H1 (cell line): Measurements from ENCODE around the gene TTPAL. TPM values are rescaled to one million over a fixed set of nuclear protein-coding genes. Genes with fewer than 3 reads are reported as not detected.

Experiments
- CTCF ChIA-PET: fragments of 300-600 bp; sonication (Branson Sonifier 250); formaldehyde crosslinking; loops from one replicate; lab custom pipeline; 2021; ENCODE audit not compliant: partially characterized antibody; lab: Charles Lee
- POLR2A ChIA-PET: fragments of 300-600 bp; sonication (Branson Sonifier 250); formaldehyde crosslinking; loops from one replicate; lab custom pipeline; 2021; ENCODE audit warnings: inconsistent platforms; ENCODE audit not compliant: partially characterized antibody; lab: Charles Lee
- DNase-seq, 2 experiments: peaks; one replicate each; pipeline versions ENCODE4 v3.0.0 to v3.0.0-alpha.2; 2010 to 2022; ENCODE audit warnings: low spot score in 2 of 2, low read depth in 1 of 2, mixed read lengths in 1 of 2
- FAIRE-seq: peaks from 2 replicates; lab custom pipeline; 2011; peaks lifted over from hg19 to GRCh38; lab: Jason Lieb, UNC
- H2AFZ ChIP-seq: 2 replicates; pipeline ENCODE4 v1.8.1; 2012; ENCODE audit warnings: low read length, inconsistent platforms
- H2AK5ac ChIP-seq: 2 replicates; pipeline ENCODE4 v1.6.1; 2013; ENCODE audit warnings: low read depth, low read length
- H2BK120ac ChIP-seq: replicated peaks from 2 replicates; pipeline ENCODE3; 2013; ENCODE audit warnings: low read depth, low read length, inconsistent platforms
- H2BK12ac ChIP-seq: 2 replicates; pipeline ENCODE4 v1.6.1; 2013; ENCODE audit warnings: low read depth, low read length
- H2BK15ac ChIP-seq: 2 replicates; pipeline ENCODE4 v1.6.1; 2013; ENCODE audit warnings: low read length
- H2BK20ac ChIP-seq: 2 replicates; pipeline ENCODE4 v1.6.1; 2013; ENCODE audit warnings: low read length
- H2BK5ac ChIP-seq: 2 replicates; pipeline ENCODE4 v1.6.1; 2013; ENCODE audit warnings: low read depth, low read length
- H3K14ac ChIP-seq: 2 replicates; pipeline ENCODE4 v1.6.1; 2013; ENCODE audit warnings: inconsistent platforms; ENCODE audit not compliant: insufficient read length
- H3K18ac ChIP-seq: 2 replicates; pipeline ENCODE4 v1.6.1; 2013; ENCODE audit warnings: low read length; ENCODE audit errors: extremely low read depth
- H3K23ac ChIP-seq: 2 replicates; pipeline ENCODE4 v1.6.1; 2013; ENCODE audit warnings: inconsistent platforms; ENCODE audit not compliant: insufficient read length
- H3K23me2 ChIP-seq: 2 replicates; pipeline ENCODE4 v1.6.1; 2013; ENCODE audit warnings: low read depth, low read length
- H3K27ac ChIP-seq: 2 replicates; pipeline ENCODE4 v1.6.1; 2011; ENCODE audit warnings: low read depth, low read length, inconsistent platforms
- H3K27me3 ChIP-seq, 4 experiments: replicated peaks in 1 of 4; 1 replicate in 1 of 4; 2 replicates in 3 of 4; pipeline versions ENCODE4 v1.6.1 to v1.8.1; 2011 to 2013; ENCODE audit warnings: low read length in 3 of 4, mild to moderate bottlenecking in 3 of 4, inconsistent platforms in 2 of 4, mixed read lengths in 2 of 4, moderate library complexity in 1 of 4; ENCODE audit not compliant: control insufficient read depth in 3 of 4, insufficient read depth in 3 of 4; ENCODE audit errors: extremely low read depth in 1 of 4
- H3K36me3 ChIP-seq, 4 experiments: 2 replicates each; pipeline versions ENCODE4 v1.6.1 to v1.8.1; 2011 to 2013; ENCODE audit warnings: mild to moderate bottlenecking in 4 of 4, low read length in 3 of 4, moderate library complexity in 2 of 4, control low read depth in 1 of 4, inconsistent platforms in 1 of 4; ENCODE audit not compliant: insufficient read depth in 4 of 4, control insufficient read depth in 2 of 4
- H3K4ac ChIP-seq: replicated peaks from 2 replicates; pipeline ENCODE3; 2013; ENCODE audit warnings: low read length, low read depth, mixed read lengths, inconsistent platforms; ENCODE audit not compliant: insufficient read length
- H3K4me1 ChIP-seq, 4 experiments: replicated peaks in 1 of 4; 1 replicate in 1 of 4; 2 replicates in 3 of 4; pipeline versions ENCODE4 v1.6.1 to v1.8.1; 2011 to 2013; ENCODE audit warnings: low read length in 3 of 4, inconsistent platforms in 2 of 4, mixed read lengths in 1 of 4; ENCODE audit not compliant: insufficient read depth in 4 of 4, control insufficient read depth in 3 of 4
- H3K4me2 ChIP-seq, 2 experiments: 2 replicates each; pipeline versions ENCODE4 v1.6.1 to v1.8.1; 2011 to 2013; ENCODE audit warnings: low read depth in 2 of 2, low read length in 2 of 2, control low read depth in 1 of 2, inconsistent platforms in 1 of 2, mild to moderate bottlenecking in 1 of 2; ENCODE audit not compliant: insufficient read depth in 1 of 2
- H3K4me3 ChIP-seq, 4 experiments: fragments of 200-600, 300-600 bp in 1 of 4; sonication (generic), shearing (Covaris generic), sonication (Bioruptor Twin) in 1 of 4; 2 replicates each; pipeline versions ENCODE4 v1.5.1 to v1.8.1; 2011 to 2016; ENCODE audit warnings: low read length in 4 of 4, low read depth in 3 of 4, control low read depth in 2 of 4, inconsistent platforms in 2 of 4, mild to moderate bottlenecking in 2 of 4, mixed read lengths in 1 of 4, moderate library complexity in 1 of 4; ENCODE audit not compliant: insufficient read depth in 2 of 4; ENCODE audit errors: extremely low read depth in 1 of 4
- H3K56ac ChIP-seq: replicated peaks from 2 replicates; pipeline ENCODE3; 2013; ENCODE audit warnings: low read depth, mild to moderate bottlenecking, mixed read lengths, low read length, inconsistent platforms; ENCODE audit not compliant: insufficient read length
- H3K79me1 ChIP-seq: 2 replicates; pipeline ENCODE4 v1.6.1; 2013; ENCODE audit warnings: low read depth, low read length, control low read depth
- H3K79me2 ChIP-seq, 2 experiments: 2 replicates each; pipeline versions ENCODE4 v1.6.1 to v1.8.1; 2012 to 2013; ENCODE audit warnings: low read length in 2 of 2, mild to moderate bottlenecking in 2 of 2, inconsistent platforms in 1 of 2; ENCODE audit not compliant: insufficient read depth in 2 of 2, control insufficient read depth in 1 of 2
- H3K9ac ChIP-seq, 4 experiments: replicated peaks in 1 of 4; 1 replicate in 1 of 4; 2 replicates in 3 of 4; pipeline versions ENCODE4 v1.6.1 to v1.8.1; 2011 to 2013; ENCODE audit warnings: low read depth in 3 of 4, low read length in 3 of 4, control low read depth in 2 of 4, mild to moderate bottlenecking in 2 of 4, moderate library complexity in 2 of 4, inconsistent platforms in 1 of 4; ENCODE audit errors: extremely low read depth in 1 of 4
- H3K9me3 ChIP-seq, 2 experiments: 2 replicates each; pipeline versions ENCODE4 v1.6.1 to v1.8.1; 2012 to 2013; ENCODE audit warnings: mild to moderate bottlenecking in 2 of 2, moderate library complexity in 2 of 2, control low read depth in 1 of 2, inconsistent platforms in 1 of 2, low read depth in 1 of 2, low read length in 1 of 2, mixed read lengths in 1 of 2; ENCODE audit not compliant: insufficient read depth in 2 of 2
- H4K20me1 ChIP-seq, 2 experiments: replicated peaks in 1 of 2; 2 replicates each; pipeline versions ENCODE3 to v1.8.1; 2011 to 2013; ENCODE audit warnings: inconsistent platforms in 2 of 2, low read length in 2 of 2, mild to moderate bottlenecking in 1 of 2; ENCODE audit not compliant: insufficient read depth in 2 of 2, control insufficient read depth in 1 of 2
- H4K5ac ChIP-seq: 2 replicates; pipeline ENCODE4 v1.6.1; 2013; ENCODE audit warnings: low read length, low read depth, mixed read lengths, inconsistent platforms; ENCODE audit not compliant: insufficient read length
- H4K8ac ChIP-seq: 2 replicates; pipeline ENCODE4 v1.8.0; 2013; ENCODE audit warnings: mild to moderate bottlenecking, moderate library complexity, low read length, inconsistent platforms; ENCODE audit not compliant: insufficient read depth; ENCODE audit errors: extremely low read depth
- H4K91ac ChIP-seq: replicated peaks from 2 replicates; pipeline ENCODE3; 2013; ENCODE audit warnings: low read length, mixed read lengths, inconsistent platforms; ENCODE audit not compliant: insufficient read length
- KDM4A ChIP-seq: IDR thresholded peaks from one replicate; pipeline ENCODE4 v1.7.1; 2012; ENCODE audit warnings: low read depth, mild to moderate bottlenecking, moderate library complexity, low read length, inconsistent platforms; ENCODE audit not compliant: severe bottlenecking
- PHF8 ChIP-seq: fragments of 200-600 bp; sonication (generic); conservative IDR thresholded peaks from 2 replicates; pipeline ENCODE4 v1.7.1; 2012; ENCODE audit warnings: low read depth, mild to moderate bottlenecking, inconsistent platforms, low read length, moderate library complexity
- RXRA ChIP-seq: IDR thresholded peaks from 2 replicates; pipeline ENCODE4 v1.6.1; 2011; ENCODE audit warnings: low read depth, mild to moderate bottlenecking, low read length, moderate library complexity; ENCODE audit not compliant: insufficient read depth
- WGBS, 2 experiments: shearing (Covaris generic) in 1 of 2; methylation state at CpG; one replicate each; pipeline versions ENCODE4 v1.1.6 to v1.1.7; 2013 to 2015; ENCODE audit warnings: low lambda C conversion rate in 2 of 2, mixed read lengths in 2 of 2, inconsistent platforms in 1 of 2, low coverage in 1 of 2, missing lambda C conversion rate in 1 of 2; ENCODE audit not compliant: insufficient replicate concordance in 2 of 2, insufficient coverage in 1 of 2, insufficient read length in 1 of 2; ENCODE audit errors: extremely low coverage in 1 of 2, missing lambda C conversion rate in 1 of 2; 5-methylcytosine and 5-hydroxymethylcytosine counted together
- polyA plus RNA-seq, 7 experiments: library from polyadenylated mRNA; depleted of rRNA in 3 of 7; stranded (reverse) in 5 of 7; unstranded in 2 of 7; fragments of >200 nt in 5 of 7; fragments of 200-250 nt in 2 of 7; gene quantifications; 1 replicate in 5 of 7; 2 replicates in 1 of 7; 4 replicates in 1 of 7; pipeline versions ENCODE4 v1.2.1 to v1.2.3, GENCODE V29; 2011 to 2013; ENCODE audit warnings: missing spikeins in 2 of 7, mixed read lengths in 2 of 7
- total RNA-seq: library from RNA; stranded (reverse); fragmentation: NEBNext Ultra II Directional; extraction: Animal tissue kit (Norgen Biotek cat#: 25700); gene quantifications from 2 replicates; pipeline ENCODE4 v1.2.1, GENCODE V29; 2021

Gene TTPAL
- total and polyA plus RNA-seq, 2 of the 8 experiments (the other 6 are each of a cell fraction or from before 2014, with no cell fraction given), result 2.8 to 14.0 TPM

- no peak overlapping the region for H3K4ac ChIP-seq
- H3K79me2 ChIP-seq, result no peaks in the 10 kb centered on the region
- H3K9ac ChIP-seq, result no peak overlapping the region
- H2BK12ac ChIP-seq, result no peak overlapping the region
- no peak overlapping the region; the same call in 1 of the 2 replicates for H4K8ac ChIP-seq
- H3K27ac ChIP-seq, result no peak overlapping the region
- no peak overlapping the region for H2BK15ac ChIP-seq
- FAIRE-seq (no peak), DNase-seq (no peak)
- no peaks in the 10 kb centered on the region for H3K79me1 ChIP-seq
- no peak overlapping the region for H2BK120ac ChIP-seq
- no peak for TF ChIP-seq RXRA
- no peak for TF ChIP-seq PHF8
- TF ChIP-seq KDM4A, result no peak
- no peak overlapping the region for H4K5ac ChIP-seq
- H3K56ac ChIP-seq, result no peak overlapping the region
- 86% methylated on average over 3 of the region's 3 CpGs; no CpG with 5 or more reads in 1 of the 2 experiments for WGBS, 2 experiments
- H3K9me3 ChIP-seq, result no peaks in the 10 kb centered on the region
- H3K4me3 ChIP-seq, result no peak overlapping the region
- peak overlapping the region; percentile 16; the same call in 1 of the 2 replicates for H2AK5ac ChIP-seq
- H3K4me1 ChIP-seq, result no peaks in the 10 kb centered on the region
- no peak overlapping the region for H3K23ac ChIP-seq
- no peaks in the 10 kb centered on the region for H3K27me3 ChIP-seq
- no peak overlapping the region for H3K4me2 ChIP-seq
- H2BK20ac ChIP-seq, result no peak overlapping the region
- no peaks in the 10 kb centered on the region for H4K20me1 ChIP-seq
- H3K14ac ChIP-seq, result no peak overlapping the region
- no peaks in the 10 kb centered on the region for H3K23me2 ChIP-seq
- H2AFZ ChIP-seq, result no peak overlapping the region
- ChIA-PET POLR2A (no interaction called here), CTCF (interaction anchor here (1.6 kb wide), 2 partner anchors 15 to 76 kb away, joined by 4 to 5 read pairs; no protein-coding TSS in a partner anchor)
- no peak overlapping the region for H2BK5ac ChIP-seq
- no peaks in the 10 kb centered on the region for H3K36me3 ChIP-seq
- no peak overlapping the region for H4K91ac ChIP-seq
- no peak overlapping the region for H3K18ac ChIP-seq
Measured at GRCh38 chr20:44464514-44464913, 11.2 kb upstream of the TTPAL start.
